Activated naive CD4-positive, alpha-beta T cell treated with anti-CD3 and anti-CD28 coated beads, Interleukin-2, amount 50 U/mL, for 72 hours (primary cell): ENCODE measurements around the gene JADE2. TPM values are rescaled to one million over a fixed set of nuclear protein-coding genes. Genes with fewer than 3 reads are reported as not detected.
"Not testable (repeated sequence)": the region's sequence is repeated elsewhere in the genome, so short reads cannot be mapped to it uniquely, and the experiment has no call there.

Experiments used
- ATAC-seq, 2 donors: fragments of 150-1000 bp; cut with Tn5 transposase; 2 replicates each; pipeline ENCODE4 v1.10.0; 2021; ENCODE audit warnings: mild to moderate bottlenecking in 2 of 2, moderate library complexity in 2 of 2
- DNase-seq, 2 donors: peaks; one replicate each; pipeline ENCODE4 v3.0.0; 2021 to 2022; ENCODE audit warnings: low spot score in 2 of 2
- H3K27ac Mint-ChIP-seq, 2 donors: one replicate each; pipeline ENCODE4 v1.8.0; 2022; ENCODE audit warnings: mild to moderate bottlenecking in 2 of 2, mixed read lengths in 2 of 2
- H3K36me3 Mint-ChIP-seq, 2 donors: one replicate each; pipeline ENCODE4 v1.8.0; 2022; ENCODE audit warnings: mixed read lengths in 2 of 2
- H3K9me3 Mint-ChIP-seq, 2 donors: one replicate each; pipeline ENCODE4 v1.8.0; 2022; ENCODE audit warnings: mixed read lengths in 2 of 2
- total RNA-seq, 2 donors: library from RNA; stranded (reverse); gene quantifications; one replicate each; pipeline ENCODE4 v1.2.3, GENCODE V29; 2022

The JADE2 gene
- total RNA-seq, 2 donors from 2014 or later = 73.4 to 80.8 TPM

- Mint-ChIP-seq H3K27ac (peak overlapping the region; percentile 7 to 48), H3K36me3 (peaks cover 0 to 7% of the 10 kb centered on the region in 2 donors), H3K9me3 (no peaks in the 10 kb centered on the region)
- DNase-seq (no peak), ATAC-seq (no peak)
Measured at GRCh38 chr5:134580001-134580460, 54.6 kb downstream of the JADE2 start.

- no peaks in the 10 kb centered on the region for H3K9me3 Mint-ChIP-seq
- H3K36me3 Mint-ChIP-seq = peaks cover 0 to 6% of the 10 kb centered on the region in 2 donors
- no peak for DNase-seq
- ATAC-seq = no peak
- H3K27ac Mint-ChIP-seq = peak overlapping the region in 1 of 2 donors; percentile 31
Measured at GRCh38 chr5:134581241-134581981, 55.9 kb downstream of the JADE2 start.

GRCh38 chr5:134582281-134582680, 56.8 kb downstream of the JADE2 start:
- peak overlapping the region in 1 of 2 donors; percentile 11 for H3K27ac Mint-ChIP-seq
- ATAC-seq = no peak

GRCh38 chr5:134582941-134583340, 57.5 kb downstream of the JADE2 start:
- DNase-seq (no peak), ATAC-seq (no peak)
- Mint-ChIP-seq H3K27ac (no peak overlapping the region), H3K9me3 (no peaks in the 10 kb centered on the region), H3K36me3 (no peaks in the 10 kb centered on the region)

More at GRCh38 chr5:134582281-134582680, 56.8 kb downstream of the JADE2 start:
- no peak for DNase-seq
- Mint-ChIP-seq H3K36me3 (no peaks in the 10 kb centered on the region), H3K9me3 (no peaks in the 10 kb centered on the region)

- ATAC-seq (no peak), DNase-seq (no peak)
- H3K36me3 Mint-ChIP-seq = no peaks in the 10 kb centered on the region
- H3K9me3 Mint-ChIP-seq = no peaks in the 10 kb centered on the region
- peak overlapping the region; percentile 72 to 94 for H3K27ac Mint-ChIP-seq
Measured at GRCh38 chr5:134583766-134584165, 58.3 kb downstream of the JADE2 start.

- Mint-ChIP-seq H3K9me3 (no peaks in the 10 kb centered on the region), H3K27ac (peak overlapping the region in 1 of 2 donors; percentile 72), H3K36me3 (no peaks in the 10 kb centered on the region)
- peak in 1 of 2 donors; percentile 40 for DNase-seq
- ATAC-seq = no peak
Measured at GRCh38 chr5:134584662-134585061, 59.2 kb downstream of the JADE2 start.

- no peaks in the 10 kb centered on the region for H3K9me3 Mint-ChIP-seq
- H3K27ac Mint-ChIP-seq = no peak overlapping the region
- H3K36me3 Mint-ChIP-seq = no peaks in the 10 kb centered on the region
- DNase-seq = peak in 1 of 2 donors; percentile 23
- no peak for ATAC-seq
Measured at GRCh38 chr5:134585966-134586365, 60.5 kb downstream of the JADE2 start.

- peak; percentile 82 to 94 for DNase-seq
- peak; percentile 82 for ATAC-seq
- Mint-ChIP-seq H3K9me3 (no peaks in the 10 kb centered on the region), H3K27ac (peak overlapping the region; percentile 34 to 95), H3K36me3 (no peaks in the 10 kb centered on the region)
Measured at GRCh38 chr5:134586866-134587524, 61.5 kb downstream of the JADE2 start.

- H3K9me3 Mint-ChIP-seq = no peaks in the 10 kb centered on the region
- DNase-seq = peak; percentile 70
- no peak overlapping the region for H3K27ac Mint-ChIP-seq
- peak; percentile 75 to 79 for ATAC-seq
- H3K36me3 Mint-ChIP-seq = no peaks in the 10 kb centered on the region
Measured at GRCh38 chr5:134590992-134591659, 65.7 kb downstream of the JADE2 start.

GRCh38 chr5:134592141-134592746, 66.8 kb downstream of the JADE2 start:
- Mint-ChIP-seq H3K27ac (peak overlapping the region in 1 of 2 donors; percentile 29), H3K9me3 (no peaks in the 10 kb centered on the region), H3K36me3 (no peaks in the 10 kb centered on the region)
- DNase-seq (no peak), ATAC-seq (no peak)

- Mint-ChIP-seq H3K9me3 (no peaks in the 10 kb centered on the region), H3K36me3 (no peaks in the 10 kb centered on the region), H3K27ac (no peak overlapping the region)
- DNase-seq (no peak), ATAC-seq (no peak)
Measured at GRCh38 chr5:134594336-134594735, 68.9 kb downstream of the JADE2 start.

- DNase-seq (no peak), ATAC-seq (peak in 1 of 2 donors; percentile 57)
- Mint-ChIP-seq H3K9me3 (no peaks in the 10 kb centered on the region), H3K27ac (no peak overlapping the region), H3K36me3 (no peaks in the 10 kb centered on the region)
Measured at GRCh38 chr5:134594797-134595457, 69.5 kb downstream of the JADE2 start.

- H3K27ac Mint-ChIP-seq = no peak overlapping the region
Measured at GRCh38 chr5:134595458-134595838, 70.0 kb downstream of the JADE2 start.

GRCh38 chr5:134599820-134600219, 74.3 kb downstream of the JADE2 start:
- H3K27ac Mint-ChIP-seq, ATAC-seq: not testable (repeated sequence)

More at GRCh38 chr5:134595458-134595838, 70.0 kb downstream of the JADE2 start:
- ATAC-seq (no peak), DNase-seq (no peak)
- Mint-ChIP-seq H3K36me3 (no peaks in the 10 kb centered on the region), H3K9me3 (no peaks in the 10 kb centered on the region)

GRCh38 chr5:134600600-134600999, 75.1 kb downstream of the JADE2 start:
- H3K36me3 Mint-ChIP-seq = peaks cover 0 to 11% of the 10 kb centered on the region in 2 donors

More at GRCh38 chr5:134599820-134600219, 74.3 kb downstream of the JADE2 start:
- H3K36me3 Mint-ChIP-seq, H3K9me3 Mint-ChIP-seq, DNase-seq: not testable (repeated sequence)

GRCh38 chr5:134603059-134603458, 77.6 kb downstream of the JADE2 start:
- Mint-ChIP-seq H3K27ac (peak overlapping the region; percentile 79 to 90), H3K9me3 (no peaks in the 10 kb centered on the region), H3K36me3 (peaks cover 0 to 30% of the 10 kb centered on the region in 2 donors)
- ATAC-seq (peak; percentile 92 to 94), DNase-seq (no peak)

More at GRCh38 chr5:134600600-134600999, 75.1 kb downstream of the JADE2 start:
- Mint-ChIP-seq H3K9me3 (no peaks in the 10 kb centered on the region), H3K27ac (no peak overlapping the region)
- ATAC-seq (no peak), DNase-seq (no peak)
